ENCODE data around the gene FRG2.
"Not testable (repeated sequence)": the region's sequence is repeated elsewhere in the genome, so short reads cannot be mapped to it uniquely, and the experiment has no call there.

FRG2 gene

DNA sequence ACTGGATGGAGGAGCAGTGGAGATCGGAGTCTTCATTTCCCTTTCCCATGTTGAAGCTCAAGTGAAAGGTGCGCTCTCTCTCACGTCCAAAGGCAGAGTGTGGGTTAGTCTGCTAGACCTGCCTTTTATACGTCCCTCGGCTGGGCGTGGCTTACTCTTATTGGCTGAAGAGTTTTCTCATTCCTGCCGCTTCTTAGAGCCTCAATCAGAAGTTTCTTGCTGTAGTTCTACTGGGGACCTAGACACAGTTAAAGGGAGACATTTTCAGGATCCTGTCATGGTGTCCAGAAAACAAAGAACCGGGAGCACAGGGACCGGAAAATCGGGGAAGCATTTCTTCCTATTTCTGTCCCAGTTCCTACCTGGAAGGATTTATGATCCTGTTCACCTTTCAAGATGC lies at the start of gene FRG2:
Gene FRG2, minus strand, starts transcription at position 101 of the 400 bp plus-strand sequence. Its CDS starts 52 bp downstream, at position 49.
- not testable (repeated sequence) for DNase-seq

DNA sequence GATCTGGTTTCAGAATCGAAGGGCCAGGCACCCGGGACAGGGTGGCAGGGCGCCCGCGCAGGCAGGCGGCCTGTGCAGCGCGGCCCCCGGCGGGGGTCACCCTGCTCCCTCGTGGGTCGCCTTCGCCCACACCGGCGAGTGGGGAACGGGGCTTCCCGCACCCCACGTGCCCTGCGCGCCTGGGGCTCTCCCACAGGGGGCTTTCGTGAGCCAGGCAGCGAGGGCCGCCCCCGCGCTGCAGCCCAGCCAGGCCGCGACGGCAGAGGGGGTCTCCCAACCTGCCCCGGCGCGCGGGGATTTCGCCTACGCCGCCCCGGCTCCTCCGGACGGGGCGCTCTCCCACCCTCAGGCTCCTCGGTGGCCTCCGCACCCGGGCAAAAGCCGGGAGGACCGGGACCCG lies 41.3 kb upstream of the FRG2 start:
- not testable (repeated sequence) for DNase-seq

DNA sequence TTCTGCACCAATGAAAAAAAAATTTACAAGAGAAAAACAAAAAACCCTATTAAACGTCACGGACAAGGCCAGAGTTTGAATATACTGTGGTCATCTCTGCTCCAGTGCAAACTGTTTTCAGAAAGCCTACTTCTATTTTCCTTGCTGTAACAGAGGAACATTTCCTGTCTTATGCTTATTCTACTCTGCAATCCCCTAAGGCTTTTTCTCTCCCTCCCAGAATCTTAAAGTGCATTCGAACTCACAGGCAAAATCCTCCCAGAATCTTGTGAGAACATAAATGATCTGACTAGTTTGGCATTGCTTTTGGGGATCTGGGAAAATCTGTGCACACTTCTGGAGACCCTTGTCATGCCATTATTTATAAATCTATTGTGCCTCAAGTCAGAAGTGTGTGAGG lies 37.7 kb upstream of the FRG2 start:
- not testable (repeated sequence) for DNase-seq

DNA sequence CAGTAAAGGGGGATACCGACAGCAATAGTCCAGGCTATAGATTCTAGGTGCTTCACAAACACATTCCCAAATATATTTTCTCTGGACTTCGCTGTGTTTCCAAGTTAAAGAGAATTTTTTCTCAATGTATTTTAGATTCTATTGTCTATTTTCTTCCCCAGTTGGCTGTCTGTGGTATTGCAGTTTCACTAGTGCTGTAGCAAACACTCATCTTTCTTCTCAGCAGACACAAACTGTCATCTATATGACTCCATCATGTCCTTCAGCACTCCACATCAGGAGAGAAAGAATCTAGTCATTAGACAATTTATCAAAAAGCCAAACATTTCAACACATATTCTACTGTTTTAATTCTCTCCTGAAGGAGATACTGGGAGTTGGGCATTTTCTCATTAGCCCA lies 37.3 kb upstream of the FRG2 start, which contains the start of gene DBET:
Gene DBET, plus strand, starts transcription at position 161 of the 400 bp plus-strand sequence.
- not testable (repeated sequence) for DNase-seq

DNA sequence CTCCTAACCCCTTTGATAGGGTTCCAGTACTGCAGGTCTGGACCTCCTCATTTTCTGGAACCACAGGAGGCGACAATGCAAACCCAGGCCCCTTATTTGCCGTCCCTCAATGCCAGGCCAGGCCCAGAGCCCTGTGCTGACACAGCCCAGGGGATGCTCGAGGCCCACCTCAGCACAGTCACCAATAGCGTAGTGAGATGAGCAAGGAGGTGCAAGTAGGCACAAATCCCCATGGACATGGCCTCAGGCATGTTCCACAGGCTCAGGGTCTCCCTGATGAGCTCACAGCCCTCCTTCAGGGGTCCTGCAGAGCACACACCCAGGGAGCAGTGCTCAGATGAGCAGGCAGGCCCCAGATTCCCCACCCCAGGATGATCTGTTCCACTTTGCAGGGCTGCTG lies 31.9 kb upstream of the FRG2 start:
- DNase-seq = not testable (repeated sequence)

DNA sequence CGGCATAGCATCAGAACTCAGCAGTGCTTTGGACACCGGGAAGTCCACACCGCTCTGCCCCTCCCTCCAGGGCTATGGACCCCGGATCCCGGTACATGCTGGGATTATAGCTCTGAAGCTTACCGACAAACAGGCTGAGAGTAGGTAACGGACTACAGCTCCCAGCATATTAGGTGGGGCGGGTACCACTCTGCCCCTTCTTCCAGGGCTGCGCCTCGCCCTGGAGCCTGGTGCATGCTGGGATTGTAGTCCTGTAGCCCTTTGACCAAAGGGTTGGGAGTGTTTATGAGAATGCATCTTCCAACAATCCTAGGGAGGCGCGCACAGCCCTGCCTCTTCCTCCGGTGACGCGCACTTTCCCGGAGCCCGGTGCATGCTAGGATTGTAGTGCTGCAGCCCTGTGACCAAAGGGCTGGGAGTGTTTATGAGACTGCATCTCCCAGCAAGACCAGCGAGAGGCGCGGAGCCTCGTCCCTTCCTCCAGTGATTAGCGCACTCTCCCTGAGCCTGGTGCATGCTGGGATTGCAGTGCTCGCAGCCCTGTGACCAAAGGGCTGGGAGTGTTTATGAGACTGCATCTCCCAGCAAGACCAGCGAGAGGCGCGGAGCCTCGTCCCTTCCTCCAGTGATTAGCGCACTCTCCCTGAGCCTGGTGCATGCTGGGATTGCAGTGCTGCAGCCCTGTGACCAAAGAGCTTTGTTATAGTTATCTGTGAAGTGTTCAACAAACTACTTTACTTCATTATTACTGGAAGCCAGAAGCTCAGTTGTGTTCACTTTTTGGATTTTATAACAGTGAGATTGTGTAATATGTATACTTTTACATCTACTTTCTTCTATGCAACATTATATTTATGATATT lies 22.6 kb upstream of the FRG2 start:
- not testable (repeated sequence) for DNase-seq

DNA sequence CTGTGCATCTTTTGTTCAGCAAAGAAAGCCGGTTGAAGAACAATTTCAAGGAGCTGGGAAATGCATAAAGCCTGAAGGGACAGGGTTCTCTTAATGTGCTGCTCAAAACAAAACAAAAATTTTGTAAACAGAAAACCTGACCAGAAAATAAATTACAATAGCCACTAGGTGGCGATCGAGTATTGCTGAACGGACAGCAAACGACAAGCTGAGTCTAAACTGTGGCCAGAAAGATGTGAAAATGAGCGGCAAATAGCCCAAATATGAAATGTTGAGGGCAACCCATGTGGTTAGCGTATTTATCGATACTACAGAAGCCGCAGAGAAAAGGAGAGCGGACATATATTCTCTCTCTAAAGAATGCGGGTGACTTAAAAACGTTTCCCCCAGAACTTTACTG lies 20.6 kb upstream of the FRG2 start:
- DNase-seq = not testable (repeated sequence)

DNA sequence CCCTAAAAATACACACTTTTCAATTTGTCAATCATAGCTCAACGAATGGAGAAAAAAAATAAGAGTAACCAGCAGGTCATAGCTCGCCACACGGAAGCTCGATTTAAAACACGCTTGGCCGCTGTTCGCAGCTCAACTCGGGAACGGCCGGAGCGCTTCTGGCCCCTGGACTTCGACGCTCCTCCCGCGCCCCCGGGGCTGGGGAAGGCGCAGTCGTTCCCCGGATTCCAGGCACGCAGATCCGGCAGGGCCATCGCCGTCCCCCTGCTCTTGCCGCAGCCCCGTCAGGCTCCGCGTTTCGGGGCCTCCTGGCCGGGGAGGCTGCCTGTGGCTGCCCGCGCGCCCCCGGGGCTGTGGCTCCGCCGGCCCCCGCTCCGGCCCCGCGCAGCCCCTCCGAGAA lies 13.8 kb upstream of the FRG2 start:
- not testable (repeated sequence) for DNase-seq

DNA sequence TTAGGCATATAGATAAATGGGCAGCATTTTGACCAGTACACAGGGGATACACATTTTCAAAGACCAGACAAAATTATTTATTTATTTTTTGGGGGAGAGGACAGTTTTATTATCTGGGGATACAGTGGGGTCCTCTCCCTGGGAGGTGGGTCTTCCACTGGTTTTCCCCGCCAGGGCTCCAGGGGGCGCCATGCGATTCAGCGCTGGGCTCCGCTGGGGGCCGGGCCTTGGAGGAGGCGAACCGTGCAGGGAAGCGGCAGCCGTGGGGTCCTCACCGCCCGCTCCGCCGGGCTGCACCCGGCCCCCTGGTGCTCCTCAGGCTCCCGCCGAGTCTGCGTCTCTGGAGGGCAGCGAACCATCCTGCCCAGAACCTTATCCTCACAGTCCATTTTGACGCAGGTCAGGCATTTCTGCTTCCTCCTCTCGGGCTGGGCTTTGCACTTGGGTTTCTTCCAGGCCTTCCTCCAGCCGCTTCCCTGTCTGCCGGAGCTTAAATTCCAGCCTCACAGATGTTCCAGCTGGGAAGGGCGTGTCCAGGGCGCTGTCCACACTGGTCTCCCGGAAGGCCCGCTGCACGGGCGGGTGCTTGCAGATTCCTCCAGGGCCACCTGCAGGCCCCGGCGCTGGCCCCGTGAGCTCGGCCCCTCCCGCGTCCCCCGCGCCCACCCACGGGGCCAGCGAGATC lies 10.8 kb upstream of the FRG2 start:
- DNase-seq = not testable (repeated sequence)

DNA sequence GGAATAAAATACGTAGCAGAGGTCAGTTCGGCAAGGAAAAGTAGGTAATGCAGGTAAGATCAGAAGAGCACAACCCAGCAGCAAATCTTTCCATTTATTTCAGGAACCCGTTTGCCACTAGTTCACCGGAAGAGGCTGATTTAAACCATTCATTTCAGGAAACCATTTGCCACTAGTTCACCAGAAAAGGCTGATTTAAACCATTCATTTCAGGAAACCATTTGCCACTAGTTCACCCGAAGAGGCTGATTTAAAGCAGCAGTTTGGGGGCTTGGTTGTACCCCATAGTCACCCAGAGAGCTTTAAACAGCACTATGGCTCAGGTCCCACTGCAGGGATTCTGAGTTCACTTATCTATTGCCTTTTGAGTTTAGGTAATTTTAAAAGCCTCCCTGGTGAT lies 4.2 kb upstream of the FRG2 start:
- not testable (repeated sequence) for DNase-seq

DNA sequence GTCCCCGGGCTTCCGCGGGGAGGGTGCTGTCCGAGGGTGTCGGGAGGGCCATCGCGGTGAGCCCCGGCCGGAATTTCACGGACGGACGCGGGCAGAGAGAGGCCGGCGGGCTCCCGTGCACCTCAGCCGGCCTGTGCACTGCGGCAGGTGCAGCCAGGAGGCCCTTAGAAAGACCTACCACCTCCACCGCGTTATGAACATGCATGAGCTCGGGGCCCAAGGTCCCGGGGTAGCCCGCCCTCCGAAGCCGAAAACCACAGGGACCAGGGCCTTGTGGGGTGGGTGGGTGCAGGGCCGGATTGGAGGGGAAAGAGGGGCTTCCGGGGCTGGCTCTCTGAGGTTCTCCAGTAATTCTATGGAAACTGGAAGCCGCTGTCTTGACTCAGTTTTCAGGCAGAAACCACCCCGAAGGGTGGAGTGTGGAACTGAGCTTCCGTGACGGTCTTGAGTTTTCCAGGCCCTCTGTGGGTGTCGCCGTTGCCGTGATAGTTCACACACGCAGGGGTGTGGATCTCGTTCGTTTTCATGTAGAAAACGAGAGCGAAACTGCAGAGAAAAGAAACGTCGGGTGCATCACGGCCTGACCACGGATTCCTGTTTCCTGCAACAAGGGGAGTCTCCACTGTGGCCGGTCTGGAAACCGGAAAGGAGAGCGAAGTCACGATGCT lies 4.3 kb downstream of the FRG2 start:
- DNase-seq = not testable (repeated sequence)

DNA sequence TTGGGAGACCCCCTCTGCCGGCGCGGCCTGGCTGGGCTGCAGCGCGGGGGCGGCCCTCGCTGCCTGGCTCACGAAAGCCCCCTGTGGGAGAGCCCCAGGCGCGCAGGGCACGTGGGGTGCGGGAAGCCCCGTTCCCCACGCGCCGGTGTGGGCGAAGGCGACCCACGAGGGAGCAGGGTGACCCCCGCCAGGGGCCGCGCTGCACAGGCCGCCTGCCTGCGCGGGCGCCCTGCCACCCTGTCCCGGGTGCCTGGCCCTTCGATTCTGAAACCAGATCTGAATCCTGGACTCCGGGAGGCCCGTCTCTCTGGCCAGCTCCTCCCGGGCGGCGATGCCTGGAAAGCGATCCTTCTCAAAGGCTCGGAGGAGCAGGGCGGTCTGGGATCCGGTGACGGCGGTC lies 5.1 kb downstream of the FRG2 start:
- DNase-seq = not testable (repeated sequence)

DNA sequence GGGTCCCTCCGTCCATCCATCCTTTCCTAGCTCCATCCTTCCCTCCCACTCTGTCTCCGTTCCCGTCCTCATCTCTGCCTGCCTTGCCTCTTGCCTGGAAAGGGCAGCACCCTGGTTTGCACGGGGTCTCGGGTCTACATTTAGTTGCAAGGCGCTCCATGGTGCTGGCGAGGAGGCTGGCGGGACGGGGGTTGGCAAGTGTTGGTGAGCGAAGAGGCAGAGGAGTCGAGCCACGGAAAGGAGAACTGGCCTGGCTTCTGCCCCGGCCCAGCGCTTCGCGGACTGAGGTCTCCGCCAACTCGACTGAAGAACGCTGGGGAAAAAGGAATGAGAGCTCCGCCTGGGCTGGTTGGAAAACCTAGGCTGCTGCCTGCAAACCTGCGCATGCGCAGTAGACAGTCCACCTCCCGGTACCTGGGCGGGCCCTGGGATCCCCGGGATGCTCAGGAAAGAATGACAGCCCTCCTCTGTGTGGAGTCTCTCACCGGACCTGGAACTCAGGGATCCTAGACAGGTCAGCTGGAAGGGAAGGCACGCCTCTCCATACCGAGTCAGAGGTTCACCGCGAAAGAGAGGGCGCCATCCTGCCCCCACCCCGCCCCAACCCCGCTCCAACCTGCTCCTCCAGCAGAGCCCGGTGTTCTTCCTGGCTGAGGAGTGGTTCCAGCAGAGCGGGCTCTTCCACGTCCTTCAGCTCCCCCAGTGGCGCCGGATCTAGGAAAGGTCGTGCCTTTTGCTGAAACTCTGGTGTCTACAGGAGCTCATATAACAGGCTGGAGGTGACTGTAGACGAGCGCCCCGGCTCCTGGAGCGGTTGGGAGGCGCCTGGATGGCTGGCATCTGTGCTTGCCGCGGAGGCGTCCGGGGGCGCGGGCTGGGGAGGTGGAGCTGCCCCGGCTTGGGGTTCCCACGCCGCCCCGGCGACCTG lies 6.0 kb downstream of the FRG2 start:
- no peak for DNase-seq

DNA sequence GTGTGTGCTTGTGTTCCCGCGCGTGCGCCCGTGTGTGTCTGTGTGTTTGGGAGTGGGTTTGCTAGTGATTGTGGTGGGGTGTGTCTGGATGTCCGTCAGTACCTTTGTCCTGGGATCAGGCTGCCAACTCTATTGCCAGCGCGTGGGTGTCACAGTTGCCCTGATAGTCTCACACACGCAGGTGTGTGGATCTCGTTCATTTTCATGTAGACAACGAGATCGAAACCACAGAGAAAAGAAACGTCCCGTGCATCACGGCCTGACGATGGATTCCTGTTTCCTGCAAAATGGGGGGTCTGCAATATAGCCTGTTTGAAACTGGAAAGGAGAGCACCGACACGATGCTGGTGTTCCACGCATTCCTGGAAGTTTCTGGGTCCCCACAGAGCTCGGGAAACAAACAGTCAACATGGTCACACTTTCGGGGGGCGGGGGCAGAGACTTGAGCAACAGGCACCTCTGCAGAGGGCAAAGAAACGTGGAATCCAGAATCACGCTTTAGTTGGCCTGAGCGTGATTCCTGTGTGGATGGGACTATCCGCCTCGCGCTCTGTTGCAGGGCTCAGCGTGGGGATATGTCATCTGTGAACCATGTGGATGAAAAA lies 7.1 kb downstream of the FRG2 start:
- not testable (repeated sequence) for DNase-seq

DNA sequence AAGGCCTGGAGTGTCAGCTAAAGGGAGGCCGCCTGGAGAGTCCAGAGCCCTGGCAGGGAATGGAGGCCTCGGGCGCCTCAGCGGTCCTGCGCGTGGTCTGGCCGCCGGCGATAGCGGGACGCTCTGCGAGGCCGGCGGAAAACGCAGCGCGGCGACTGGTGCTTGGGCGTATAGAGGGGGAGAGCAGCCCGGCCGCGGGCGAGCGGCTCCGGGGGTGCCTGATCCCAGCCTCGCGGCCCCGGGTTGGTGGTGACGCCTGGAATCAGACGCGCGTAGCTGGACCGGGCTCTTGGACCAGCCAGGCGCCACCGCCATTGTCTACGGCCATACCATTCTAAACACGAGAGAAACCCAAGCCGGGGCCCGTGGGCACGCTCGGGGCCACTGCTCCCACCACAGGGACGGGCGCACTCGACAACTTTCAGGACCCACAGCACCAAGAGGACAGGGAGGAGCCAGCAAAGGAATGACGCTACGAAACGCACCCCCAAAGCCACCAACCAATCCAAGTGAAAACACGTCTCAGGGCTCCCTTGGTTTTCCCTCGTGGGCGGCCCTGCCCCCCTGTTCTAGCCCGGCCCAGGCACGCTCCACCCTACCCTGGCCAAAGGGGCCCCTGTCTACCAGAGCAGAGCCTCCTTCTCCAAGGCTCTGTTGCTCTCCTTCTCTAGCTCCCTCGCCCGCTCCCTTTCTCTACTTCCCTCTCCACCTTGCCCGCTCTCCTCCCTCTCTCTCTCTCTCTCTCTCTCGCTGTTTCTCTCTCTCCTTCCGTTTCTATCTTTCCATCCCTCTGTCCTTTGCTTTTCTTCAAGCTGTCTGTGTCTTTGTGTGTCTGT lies 7.8 kb downstream of the FRG2 start:
- DNase-seq = no peak

DNA sequence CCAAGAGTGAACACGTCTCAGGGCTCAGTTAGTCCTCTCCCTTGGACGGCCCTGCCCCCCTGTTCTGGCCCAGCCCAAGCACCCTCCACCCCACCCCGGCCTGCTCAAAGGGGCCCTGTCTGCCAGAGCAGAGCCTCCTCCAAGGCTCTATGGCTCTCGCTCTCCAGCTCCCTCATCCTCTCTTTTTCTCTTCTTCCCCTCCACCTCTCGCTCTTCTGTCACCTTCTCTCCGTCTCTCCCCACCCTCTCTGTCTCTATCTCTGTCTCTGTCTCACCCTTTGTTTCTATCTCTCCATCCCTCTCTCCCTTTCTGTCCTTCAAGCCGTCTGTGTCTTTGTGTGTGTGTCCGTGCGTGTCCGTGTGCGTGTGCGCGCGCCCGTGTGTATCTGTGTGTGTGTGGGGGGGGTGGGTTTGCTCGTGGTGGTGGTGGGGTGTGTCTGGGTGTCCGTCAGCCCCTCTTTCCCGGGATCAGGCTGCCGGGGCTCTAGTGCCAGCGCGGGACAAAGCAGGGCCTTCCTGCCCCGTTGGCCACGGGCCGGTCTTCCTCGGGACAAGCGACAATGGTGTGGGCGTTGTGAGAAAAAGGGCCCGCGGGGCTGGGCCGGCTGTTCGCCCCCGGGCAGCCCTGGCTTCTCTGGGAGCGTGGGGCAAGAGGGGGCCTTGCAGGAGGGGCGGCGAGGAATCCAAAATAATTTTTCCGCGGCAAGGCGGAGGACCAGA lies 8.7 kb downstream of the FRG2 start:
- no peak for DNase-seq

DNA sequence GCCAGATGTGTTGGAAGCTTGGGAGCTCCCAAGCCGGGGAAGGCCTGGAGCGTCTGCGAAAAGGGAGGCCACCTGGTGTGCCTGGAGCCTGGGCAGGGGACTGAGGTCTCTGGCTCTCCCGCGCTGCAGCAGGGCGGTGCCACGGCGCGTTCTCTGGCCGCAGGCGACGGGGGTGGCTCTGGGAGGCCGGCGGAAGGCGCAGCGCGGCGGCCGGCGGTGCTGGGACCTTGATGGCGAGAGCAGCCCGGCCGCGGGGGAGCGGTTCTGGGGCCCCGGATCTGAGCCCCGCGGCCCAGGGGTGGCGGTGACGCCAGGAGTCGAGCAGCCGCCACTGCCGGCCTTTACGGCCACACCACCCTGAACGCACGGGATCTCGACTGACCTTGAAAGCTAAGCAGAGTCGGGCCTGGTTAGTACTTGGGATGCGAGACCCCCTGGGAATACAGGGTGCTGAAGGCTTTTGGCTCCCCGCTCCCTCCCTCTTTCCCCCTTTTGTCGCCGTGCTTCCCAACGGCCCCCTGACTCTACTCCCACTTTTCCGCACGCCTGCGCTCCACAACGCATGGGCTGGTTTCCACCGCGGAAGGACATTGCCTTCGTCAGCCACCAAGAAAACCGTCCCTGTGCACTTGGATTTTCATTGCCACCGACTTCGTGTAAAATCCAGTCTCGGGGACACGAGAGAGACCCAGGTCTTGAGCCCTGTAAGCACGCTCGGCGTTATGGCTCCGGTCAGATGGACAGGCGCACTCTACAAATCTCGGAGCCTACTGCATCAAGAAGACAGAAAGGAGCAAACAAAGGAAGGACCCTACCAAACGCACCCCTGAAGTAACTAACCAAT lies 9.5 kb downstream of the FRG2 start:
- no peak for DNase-seq

DNA sequence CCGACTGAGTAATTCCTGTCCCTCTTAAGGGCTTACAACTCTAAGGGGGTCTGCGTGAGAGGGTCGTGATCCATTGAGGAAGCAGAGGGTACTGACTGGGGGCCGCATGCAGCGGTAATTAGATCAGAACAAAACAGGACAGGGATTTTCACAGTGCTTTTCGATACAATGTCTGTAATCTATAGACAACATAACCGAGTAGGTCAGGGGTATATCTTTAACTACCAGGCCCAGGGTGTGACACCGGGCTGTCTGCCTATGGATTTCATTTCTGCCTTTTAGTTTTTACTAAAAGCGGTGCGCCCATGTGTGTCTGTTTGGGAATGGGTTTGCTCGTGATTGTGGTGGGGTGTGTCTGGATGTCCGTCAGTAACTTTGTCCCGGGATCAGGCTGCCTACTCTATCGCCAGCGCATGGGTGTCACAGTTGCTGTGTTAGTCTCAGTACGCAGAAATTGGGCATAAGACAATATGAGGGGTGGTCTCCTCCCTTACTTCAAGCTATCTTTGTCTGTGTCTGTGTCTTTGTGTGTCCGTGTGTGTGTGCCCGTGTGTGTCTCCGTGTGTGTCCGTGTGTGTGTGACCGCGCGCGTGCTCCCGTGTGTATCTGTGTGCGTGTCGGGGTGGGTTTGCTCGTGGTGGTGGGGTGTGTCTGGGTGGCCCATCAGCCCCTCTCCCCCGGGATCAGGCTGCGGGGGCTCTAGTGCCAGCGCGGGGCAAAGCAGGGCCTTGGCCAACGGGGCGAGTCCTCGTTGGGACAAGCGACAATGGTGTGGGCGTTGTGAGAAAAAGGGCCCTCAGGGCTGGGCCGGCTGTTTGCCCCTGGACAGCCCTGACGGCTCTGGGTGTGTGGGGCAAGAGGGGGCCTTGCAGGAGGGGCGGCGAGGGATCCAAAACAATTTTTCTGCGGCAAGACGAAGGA lies 10.4 kb downstream of the FRG2 start:
- DNase-seq = no peak

Measured in bone marrow (tissue), 2 donors.